H1 (cell line): ENCODE measurements around the gene TIGD1. TPM values are rescaled to one million over a fixed set of nuclear protein-coding genes. Genes with fewer than 3 reads are reported as not detected.

ENCODE experiments used
- BRCA1 ChIP-seq: IDR thresholded peaks from 2 replicates; pipeline ENCODE4 v1.6.1; 2012; ENCODE audit warnings: low read depth, low read length, improper control_type of control experiment
- CBX5 ChIP-seq: fragments of 300-800, 300-1000 bp; sonication (generic); IDR thresholded peaks from 2 replicates; pipeline ENCODE4 v1.7.1; 2016; ENCODE audit warnings: antibody characterized with exemption, low read length, low read depth
- CREB1 ChIP-seq: IDR thresholded peaks from 2 replicates; pipeline ENCODE4 v1.6.1; 2012; ENCODE audit warnings: inconsistent platforms
- CTBP2 ChIP-seq: IDR thresholded peaks from 2 replicates; pipeline ENCODE4 v1.7.0; 2011; ENCODE audit warnings: borderline replicate concordance, mild to moderate bottlenecking, moderate library complexity, mixed read lengths, low read length; ENCODE audit not compliant: insufficient read depth, insufficient read length
- FOSL1 ChIP-seq: IDR thresholded peaks from 2 replicates; pipeline ENCODE4 v1.6.1; 2011; ENCODE audit warnings: mild to moderate bottlenecking, low read depth, low read length, moderate library complexity; ENCODE audit not compliant: insufficient read depth
- RBBP5 ChIP-seq: IDR thresholded peaks from 2 replicates; pipeline ENCODE4 v1.7.1; 2012; ENCODE audit warnings: low read depth, mild to moderate bottlenecking, inconsistent platforms, low read length, moderate library complexity, borderline replicate concordance
- RNF2 ChIP-seq: fragments of 200-900, 300-1000 bp; sonication (generic); IDR thresholded peaks from 2 replicates; pipeline ENCODE4 v1.7.1; 2016; ENCODE audit warnings: borderline replicate concordance, low read depth, mild to moderate bottlenecking, antibody characterized with exemption, low read length; ENCODE audit not compliant: poor library complexity, severe bottlenecking; ENCODE audit errors: missing control alignments
- SIN3A ChIP-seq, 2 experiments: IDR thresholded peaks in 1 of 2; conservative IDR thresholded peaks in 1 of 2; 2 replicates each; pipeline ENCODE4 v1.6.1; 2011 to 2012; ENCODE audit warnings: low read length in 2 of 2, improper control_type of control experiment in 1 of 2, low read depth in 1 of 2, mild to moderate bottlenecking in 1 of 2
- ZNF274 ChIP-seq: IDR thresholded peaks from 2 replicates; pipeline ENCODE4 v1.7.0; 2012; ENCODE audit warnings: low read length, borderline replicate concordance; ENCODE audit errors: extremely low read depth
- polyA plus RNA-seq, 7 experiments: library from polyadenylated mRNA; depleted of rRNA in 3 of 7; stranded (reverse) in 5 of 7; unstranded in 2 of 7; fragments of >200 nt in 5 of 7; fragments of 200-250 nt in 2 of 7; gene quantifications; 1 replicate in 5 of 7; 2 replicates in 1 of 7; 4 replicates in 1 of 7; pipeline versions ENCODE4 v1.2.1 to v1.2.3, GENCODE V29; 2011 to 2013; ENCODE audit warnings: missing spikeins in 2 of 7, mixed read lengths in 2 of 7
- total RNA-seq: library from RNA; stranded (reverse); fragmentation: NEBNext Ultra II Directional; extraction: Animal tissue kit (Norgen Biotek cat#: 25700); gene quantifications from 2 replicates; pipeline ENCODE4 v1.2.1, GENCODE V29; 2021
- TF ChIP-seq, protein P1 (sequence below): fragments of 300-600 bp; sonication (generic); IDR thresholded peaks from 2 replicates; pipeline ENCODE4 v1.7.1; 2012; ENCODE audit warnings: low read length, moderate library complexity, mild to moderate bottlenecking, inconsistent platforms; ENCODE audit not compliant: insufficient replicate concordance

TIGD1 gene
- total and polyA plus RNA-seq, 2 of the 8 experiments (the other 6 are each of a cell fraction or from before 2014, with no cell fraction given): 4.7 to 8.3 TPM

DNA sequence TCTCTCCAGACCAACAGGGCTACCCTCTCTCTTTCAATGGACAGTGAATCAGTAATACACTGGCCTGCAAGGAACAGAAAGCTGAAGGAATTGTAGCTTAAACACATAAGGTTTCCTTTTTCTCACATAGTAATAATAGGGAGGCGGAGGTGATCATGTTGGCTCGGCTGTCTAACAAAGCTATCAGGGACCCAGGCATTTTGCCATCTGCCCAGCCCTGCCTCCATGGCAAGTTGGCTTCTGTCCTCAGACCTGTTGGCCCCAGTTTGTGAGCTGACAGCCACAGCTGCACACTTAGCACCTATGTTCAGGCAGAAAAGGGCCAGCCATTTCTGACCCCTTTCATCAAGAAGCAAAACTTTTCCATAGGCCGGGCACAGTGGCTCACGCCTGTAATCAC is 12.9 kb downstream of the TIGD1 start (continued):
- TF ChIP-seq FOSL1 (no peak), BRCA1 (no peak), SIN3A (conservative IDR thresholded peaks at IDR 0.05 in 1 of 2, IDR thresholded peaks at IDR 0.05 in 1 of 2; ENCODE audit: low read depth in 1 of 2, low read length in 2 of 2) (no peak), RBBP5 (no peak), CREB1 (no peak), ZNF274 (no peak), CBX5 (no peak), CTBP2 (no peak), RNF2 (no peak)
- TF ChIP-seq, protein P1, sequence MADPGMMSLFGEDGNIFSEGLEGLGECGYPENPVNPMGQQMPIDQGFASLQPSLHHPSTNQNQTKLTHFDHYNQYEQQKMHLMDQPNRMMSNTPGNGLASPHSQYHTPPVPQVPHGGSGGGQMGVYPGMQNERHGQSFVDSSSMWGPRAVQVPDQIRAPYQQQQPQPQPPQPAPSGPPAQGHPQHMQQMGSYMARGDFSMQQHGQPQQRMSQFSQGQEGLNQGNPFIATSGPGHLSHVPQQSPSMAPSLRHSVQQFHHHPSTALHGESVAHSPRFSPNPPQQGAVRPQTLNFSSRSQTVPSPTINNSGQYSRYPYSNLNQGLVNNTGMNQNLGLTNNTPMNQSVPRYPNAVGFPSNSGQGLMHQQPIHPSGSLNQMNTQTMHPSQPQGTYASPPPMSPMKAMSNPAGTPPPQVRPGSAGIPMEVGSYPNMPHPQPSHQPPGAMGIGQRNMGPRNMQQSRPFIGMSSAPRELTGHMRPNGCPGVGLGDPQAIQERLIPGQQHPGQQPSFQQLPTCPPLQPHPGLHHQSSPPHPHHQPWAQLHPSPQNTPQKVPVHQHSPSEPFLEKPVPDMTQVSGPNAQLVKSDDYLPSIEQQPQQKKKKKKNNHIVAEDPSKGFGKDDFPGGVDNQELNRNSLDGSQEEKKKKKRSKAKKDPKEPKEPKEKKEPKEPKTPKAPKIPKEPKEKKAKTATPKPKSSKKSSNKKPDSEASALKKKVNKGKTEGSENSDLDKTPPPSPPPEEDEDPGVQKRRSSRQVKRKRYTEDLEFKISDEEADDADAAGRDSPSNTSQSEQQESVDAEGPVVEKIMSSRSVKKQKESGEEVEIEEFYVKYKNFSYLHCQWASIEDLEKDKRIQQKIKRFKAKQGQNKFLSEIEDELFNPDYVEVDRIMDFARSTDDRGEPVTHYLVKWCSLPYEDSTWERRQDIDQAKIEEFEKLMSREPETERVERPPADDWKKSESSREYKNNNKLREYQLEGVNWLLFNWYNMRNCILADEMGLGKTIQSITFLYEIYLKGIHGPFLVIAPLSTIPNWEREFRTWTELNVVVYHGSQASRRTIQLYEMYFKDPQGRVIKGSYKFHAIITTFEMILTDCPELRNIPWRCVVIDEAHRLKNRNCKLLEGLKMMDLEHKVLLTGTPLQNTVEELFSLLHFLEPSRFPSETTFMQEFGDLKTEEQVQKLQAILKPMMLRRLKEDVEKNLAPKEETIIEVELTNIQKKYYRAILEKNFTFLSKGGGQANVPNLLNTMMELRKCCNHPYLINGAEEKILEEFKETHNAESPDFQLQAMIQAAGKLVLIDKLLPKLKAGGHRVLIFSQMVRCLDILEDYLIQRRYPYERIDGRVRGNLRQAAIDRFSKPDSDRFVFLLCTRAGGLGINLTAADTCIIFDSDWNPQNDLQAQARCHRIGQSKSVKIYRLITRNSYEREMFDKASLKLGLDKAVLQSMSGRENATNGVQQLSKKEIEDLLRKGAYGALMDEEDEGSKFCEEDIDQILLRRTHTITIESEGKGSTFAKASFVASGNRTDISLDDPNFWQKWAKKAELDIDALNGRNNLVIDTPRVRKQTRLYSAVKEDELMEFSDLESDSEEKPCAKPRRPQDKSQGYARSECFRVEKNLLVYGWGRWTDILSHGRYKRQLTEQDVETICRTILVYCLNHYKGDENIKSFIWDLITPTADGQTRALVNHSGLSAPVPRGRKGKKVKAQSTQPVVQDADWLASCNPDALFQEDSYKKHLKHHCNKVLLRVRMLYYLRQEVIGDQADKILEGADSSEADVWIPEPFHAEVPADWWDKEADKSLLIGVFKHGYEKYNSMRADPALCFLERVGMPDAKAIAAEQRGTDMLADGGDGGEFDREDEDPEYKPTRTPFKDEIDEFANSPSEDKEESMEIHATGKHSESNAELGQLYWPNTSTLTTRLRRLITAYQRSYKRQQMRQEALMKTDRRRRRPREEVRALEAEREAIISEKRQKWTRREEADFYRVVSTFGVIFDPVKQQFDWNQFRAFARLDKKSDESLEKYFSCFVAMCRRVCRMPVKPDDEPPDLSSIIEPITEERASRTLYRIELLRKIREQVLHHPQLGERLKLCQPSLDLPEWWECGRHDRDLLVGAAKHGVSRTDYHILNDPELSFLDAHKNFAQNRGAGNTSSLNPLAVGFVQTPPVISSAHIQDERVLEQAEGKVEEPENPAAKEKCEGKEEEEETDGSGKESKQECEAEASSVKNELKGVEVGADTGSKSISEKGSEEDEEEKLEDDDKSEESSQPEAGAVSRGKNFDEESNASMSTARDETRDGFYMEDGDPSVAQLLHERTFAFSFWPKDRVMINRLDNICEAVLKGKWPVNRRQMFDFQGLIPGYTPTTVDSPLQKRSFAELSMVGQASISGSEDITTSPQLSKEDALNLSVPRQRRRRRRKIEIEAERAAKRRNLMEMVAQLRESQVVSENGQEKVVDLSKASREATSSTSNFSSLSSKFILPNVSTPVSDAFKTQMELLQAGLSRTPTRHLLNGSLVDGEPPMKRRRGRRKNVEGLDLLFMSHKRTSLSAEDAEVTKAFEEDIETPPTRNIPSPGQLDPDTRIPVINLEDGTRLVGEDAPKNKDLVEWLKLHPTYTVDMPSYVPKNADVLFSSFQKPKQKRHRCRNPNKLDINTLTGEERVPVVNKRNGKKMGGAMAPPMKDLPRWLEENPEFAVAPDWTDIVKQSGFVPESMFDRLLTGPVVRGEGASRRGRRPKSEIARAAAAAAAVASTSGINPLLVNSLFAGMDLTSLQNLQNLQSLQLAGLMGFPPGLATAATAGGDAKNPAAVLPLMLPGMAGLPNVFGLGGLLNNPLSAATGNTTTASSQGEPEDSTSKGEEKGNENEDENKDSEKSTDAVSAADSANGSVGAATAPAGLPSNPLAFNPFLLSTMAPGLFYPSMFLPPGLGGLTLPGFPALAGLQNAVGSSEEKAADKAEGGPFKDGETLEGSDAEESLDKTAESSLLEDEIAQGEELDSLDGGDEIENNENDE: no peak
- TF ChIP-seq, all 59 proteins: peak for 0
